Dedifferentiated amniotic fluid mesenchymal stem cell (primary cell): ENCODE data around the gene FAM156B.
"Not testable (repeated sequence)": the region's sequence is repeated elsewhere in the genome, so short reads cannot be mapped to it uniquely, and the experiment has no call there.

Experiments
- DNase-seq: peaks from one replicate; pipeline ENCODE4 v3.0.0-alpha.2; 2016; ENCODE audit errors: extremely low spot score

FAM156B gene, protein sequence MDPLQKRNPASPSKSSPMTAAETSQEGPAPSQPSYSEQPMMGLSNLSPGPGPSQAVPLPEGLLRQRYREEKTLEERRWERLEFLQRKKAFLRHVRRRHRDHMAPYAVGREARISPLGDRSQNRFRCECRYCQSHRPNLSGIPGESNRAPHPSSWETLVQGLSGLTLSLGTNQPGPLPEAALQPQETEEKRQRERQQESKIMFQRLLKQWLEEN

GRCh38 chrX:52896855-52897709 lies at the start of gene FAM156B:
Gene FAM156B, plus strand, starts transcription at chrX:52897330. Its CDS starts 9,896 bp downstream, at chrX:52907226.
- not testable (repeated sequence) for DNase-seq

- no peak for DNase-seq
These were observed 44.8 kb upstream of the FAM156B start for GRCh38 chrX:52852110-52852860.

DNA sequence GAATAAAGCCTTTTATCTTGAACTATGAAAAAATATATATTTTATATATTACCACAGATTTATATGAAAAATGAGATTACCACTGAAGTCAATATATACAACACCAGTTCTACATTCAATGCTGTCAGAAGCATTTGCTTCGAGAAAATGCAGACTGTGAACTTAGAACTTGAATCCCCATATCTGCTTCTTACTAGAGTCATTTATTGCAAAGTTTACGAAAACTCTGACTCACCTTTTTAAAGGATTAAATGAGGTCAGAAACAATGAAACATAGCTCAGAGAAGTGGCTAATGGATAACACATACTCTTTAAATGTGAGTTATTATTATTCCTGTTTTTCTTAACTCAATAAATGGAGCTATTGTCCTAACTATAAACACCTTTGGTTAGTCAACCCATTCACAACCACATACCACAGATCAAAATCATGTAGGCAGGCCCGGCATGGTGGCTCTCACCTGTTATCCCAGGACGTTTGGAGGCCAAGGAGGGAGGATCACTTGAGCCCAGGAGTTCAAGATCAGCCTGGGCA lies 40.1 kb upstream of the FAM156B start:
- DNase-seq: not testable (repeated sequence)

- DNase-seq: no peak
These were observed 31.7 kb upstream of the FAM156B start for GRCh38 chrX:52865343-52865998.

GRCh38 chrX:52867610-52868348 lies 29.4 kb upstream of the FAM156B start, which contains the start of gene XAGE3:
Gene XAGE3, minus strand, starts transcription at chrX:52868083. Its CDS starts 950 bp downstream, at chrX:52867133.
- no peak for DNase-seq

GRCh38 chrX:52870046-52870445 lies 27.1 kb upstream of the FAM156B start:
- DNase-seq: no peak

DNA sequence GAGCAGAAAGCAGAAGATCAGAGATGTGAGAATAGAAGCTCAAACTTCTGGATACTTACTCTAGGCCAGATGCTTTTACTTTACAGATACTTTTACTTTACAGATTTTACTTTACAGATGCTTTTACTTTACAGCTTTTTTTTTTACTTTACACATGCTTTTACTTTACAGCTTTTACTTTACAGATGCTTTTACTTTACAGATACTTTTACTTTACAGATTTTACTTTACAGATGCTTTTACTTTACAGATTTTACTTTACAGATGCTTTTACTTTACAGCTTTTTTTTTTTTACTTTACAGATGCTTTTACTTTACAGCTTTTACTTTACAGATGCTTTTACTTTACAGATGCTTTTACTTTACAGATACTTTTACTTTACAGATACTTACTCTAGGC lies 23.3 kb upstream of the FAM156B start:
- DNase-seq: not testable (repeated sequence)

- DNase-seq: no peak
These were observed 22.5 kb upstream of the FAM156B start for GRCh38 chrX:52874661-52875060.

DNA sequence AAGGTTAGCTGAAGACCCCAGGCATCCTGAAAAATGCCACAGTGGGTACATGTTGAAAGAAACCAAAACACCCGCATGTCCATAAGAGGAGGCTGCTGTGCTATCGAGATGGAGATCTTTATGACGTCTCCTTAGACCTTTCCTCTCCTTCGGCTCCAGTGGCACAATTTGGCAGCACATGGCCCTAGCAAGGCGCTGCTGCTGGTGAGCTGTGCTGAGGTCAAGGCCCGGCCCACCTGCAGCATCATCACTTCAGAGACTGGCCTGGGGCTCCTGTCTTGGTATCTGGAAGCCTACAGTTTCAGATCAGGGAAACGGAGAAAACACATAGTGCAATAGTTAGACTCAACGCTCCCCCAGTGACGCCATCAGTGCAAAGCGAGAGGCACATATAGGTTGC lies 21.7 kb upstream of the FAM156B start:
- DNase-seq: not testable (repeated sequence)

GRCh38 chrX:52876386-52876785 lies 20.7 kb upstream of the FAM156B start:
- DNase-seq: not testable (repeated sequence)

DNA sequence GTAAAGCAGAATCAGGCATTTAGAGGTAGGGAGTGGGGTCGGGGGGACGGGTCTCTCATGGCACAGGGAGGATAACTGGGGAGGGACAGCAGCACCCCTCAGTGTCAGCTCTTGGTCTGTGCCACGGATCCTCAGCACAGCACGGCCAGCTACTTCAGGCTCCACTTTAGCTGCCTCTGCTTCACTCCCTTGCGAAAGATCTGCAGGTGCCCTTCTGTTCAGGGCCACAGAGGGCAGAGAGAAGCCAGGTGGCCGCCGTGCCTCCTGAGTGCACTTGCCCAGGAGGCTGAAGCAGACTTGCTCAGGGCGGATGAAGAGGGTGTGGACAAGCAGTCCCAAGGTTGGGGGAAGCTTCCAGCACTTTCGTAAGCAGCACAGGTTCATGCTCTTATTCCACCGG lies 9.7 kb upstream of the FAM156B start:
- DNase-seq: not testable (repeated sequence)

DNA sequence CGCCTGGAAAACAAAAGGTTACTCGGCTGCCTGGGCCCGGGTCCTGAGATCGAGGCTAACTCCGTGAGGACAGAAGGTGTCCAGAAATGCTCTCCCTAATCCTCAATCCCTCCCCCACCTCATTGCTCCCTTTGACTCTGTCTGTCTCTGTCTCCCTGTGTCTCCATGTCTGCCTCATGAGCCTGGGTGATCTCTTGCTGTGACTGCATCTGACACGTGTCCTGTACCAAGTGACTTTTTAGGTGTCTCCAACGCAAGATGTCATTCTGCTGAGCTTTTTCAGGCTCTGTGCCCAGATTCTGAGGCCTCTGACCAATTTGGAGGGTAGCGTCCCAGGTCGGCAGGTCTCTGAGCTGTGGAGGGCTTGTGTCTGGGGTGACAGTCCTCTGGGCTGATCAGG lies 9.0 kb upstream of the FAM156B start:
- not testable (repeated sequence) for DNase-seq

- DNase-seq: not testable (repeated sequence)
These were observed 692 bp upstream of the FAM156B start for GRCh38 chrX:52896438-52896837.

- DNase-seq: not testable (repeated sequence)
These were observed 8.4 kb downstream of the FAM156B start for GRCh38 chrX:52905531-52905930.

DNA sequence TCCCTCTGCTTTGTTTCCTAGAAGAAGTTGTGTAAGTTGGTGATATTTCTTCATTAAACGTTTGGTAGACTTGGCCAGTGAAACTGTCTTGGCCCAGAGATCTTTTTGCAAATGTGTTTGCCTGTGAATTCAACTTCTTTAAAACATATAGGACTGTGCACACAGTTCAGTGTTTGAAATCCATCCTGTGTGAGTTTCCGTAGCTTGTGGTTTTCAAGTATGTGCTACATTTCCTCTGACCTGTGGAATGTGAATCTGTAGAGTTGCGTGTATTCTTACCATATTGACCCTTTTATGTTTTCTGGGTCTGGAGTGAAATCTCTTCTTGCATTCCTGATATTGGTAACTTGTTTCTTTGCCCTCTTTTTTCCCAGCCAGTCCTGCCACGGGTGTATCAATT lies 8.9 kb downstream of the FAM156B start:
- not testable (repeated sequence) for DNase-seq

DNA sequence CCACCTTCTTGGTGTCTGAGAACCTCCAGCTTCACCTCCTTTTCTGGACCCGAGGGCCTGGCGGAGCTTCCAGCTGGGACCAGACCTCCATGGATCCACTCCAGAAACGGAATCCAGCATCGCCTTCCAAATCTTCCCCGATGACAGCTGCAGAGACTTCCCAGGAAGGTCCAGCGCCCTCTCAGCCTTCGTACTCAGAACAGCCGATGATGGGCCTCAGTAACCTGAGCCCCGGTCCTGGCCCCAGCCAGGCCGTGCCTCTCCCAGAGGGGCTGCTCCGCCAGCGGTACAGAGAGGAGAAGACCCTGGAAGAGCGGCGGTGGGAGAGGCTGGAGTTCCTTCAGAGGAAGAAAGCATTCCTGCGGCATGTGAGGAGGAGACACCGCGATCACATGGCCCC lies 10.0 kb downstream of the FAM156B start:
- not testable (repeated sequence) for DNase-seq

DNA sequence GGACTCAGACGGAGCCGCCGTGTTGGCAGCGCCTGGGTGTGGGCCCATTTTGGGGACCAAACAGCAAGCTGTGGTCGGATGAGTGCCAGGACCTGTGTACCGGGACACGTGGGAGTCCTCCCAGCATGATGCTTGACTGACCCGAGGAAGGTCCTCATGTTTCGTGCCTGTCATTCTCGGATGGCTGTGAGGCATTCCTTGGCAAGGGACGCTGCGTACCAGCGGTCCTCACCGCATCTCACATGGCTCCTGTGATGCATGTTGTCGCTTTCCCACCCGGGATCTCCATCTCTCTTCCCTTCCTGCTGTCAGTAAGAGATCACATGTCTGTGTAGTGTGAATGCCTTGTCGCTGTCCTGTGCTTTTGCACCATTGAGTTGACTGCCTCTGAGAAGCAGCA lies 10.8 kb downstream of the FAM156B start:
- not testable (repeated sequence) for DNase-seq

GRCh38 chrX:52909313-52909969 lies 12.3 kb downstream of the FAM156B start:
- DNase-seq: not testable (repeated sequence)

- DNase-seq: not testable (repeated sequence)
These were observed 16.6 kb downstream of the FAM156B start for GRCh38 chrX:52913681-52914080.

GRCh38 chrX:52914704-52915103 lies 17.6 kb downstream of the FAM156B start:
- not testable (repeated sequence) for DNase-seq
